HG03571 (cell line): ENCODE data around the gene HAX1.
"Not testable (repeated sequence)": the region's sequence is repeated elsewhere in the genome, so short reads cannot be mapped to it uniquely, and the experiment has no call there.

Experiments used
- ATAC-seq: cut with Tn5 transposase; IDR thresholded peaks from one replicate; pipeline ENCODE4 v1.9.1; 2021; ENCODE audit not compliant: unreplicated experiment

HAX1 gene

DNA sequence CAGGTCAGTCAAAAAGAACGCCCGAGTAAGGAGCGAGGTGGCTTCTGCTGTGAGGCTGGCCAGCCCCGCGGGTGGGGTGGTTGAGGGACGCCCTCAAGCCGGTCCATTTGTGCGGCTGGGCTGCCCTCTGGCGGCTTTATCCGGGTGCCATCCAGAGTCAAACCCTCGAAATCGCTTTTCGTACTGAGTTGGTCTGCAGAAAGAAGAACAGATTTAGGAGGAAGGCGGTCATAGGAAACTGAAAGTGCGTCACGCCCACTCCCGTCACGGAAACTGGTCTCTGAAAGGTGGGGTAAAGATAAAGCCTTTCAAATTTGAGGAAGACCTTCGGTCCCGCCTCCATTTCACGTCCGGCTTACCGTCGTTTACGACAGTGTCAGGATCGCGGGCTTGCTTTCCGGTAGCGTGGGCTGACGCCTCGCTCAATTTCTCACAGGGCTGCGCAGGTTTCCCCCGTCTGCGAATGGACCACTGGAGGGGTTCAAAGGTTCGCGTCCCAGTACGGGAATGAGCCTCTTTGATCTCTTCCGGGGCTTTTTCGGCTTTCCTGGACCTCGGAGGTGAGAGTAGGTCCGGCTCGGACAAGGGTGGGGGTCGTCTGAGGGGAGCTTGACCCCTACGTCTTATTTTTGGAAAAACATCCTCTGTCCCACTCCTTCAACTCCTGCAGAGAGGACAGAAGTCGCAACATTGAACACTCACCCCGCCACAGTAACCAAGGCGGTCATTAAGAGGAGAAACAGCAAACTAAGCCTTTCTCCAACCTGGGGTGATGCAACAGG lies at the start of gene HAX1:
Gene HAX1, plus strand, starts transcription at position 413 of the 782 bp plus-strand sequence. Its CDS starts 95 bp downstream, at position 508.
- ATAC-seq, result peak; percentile 88

DNA sequence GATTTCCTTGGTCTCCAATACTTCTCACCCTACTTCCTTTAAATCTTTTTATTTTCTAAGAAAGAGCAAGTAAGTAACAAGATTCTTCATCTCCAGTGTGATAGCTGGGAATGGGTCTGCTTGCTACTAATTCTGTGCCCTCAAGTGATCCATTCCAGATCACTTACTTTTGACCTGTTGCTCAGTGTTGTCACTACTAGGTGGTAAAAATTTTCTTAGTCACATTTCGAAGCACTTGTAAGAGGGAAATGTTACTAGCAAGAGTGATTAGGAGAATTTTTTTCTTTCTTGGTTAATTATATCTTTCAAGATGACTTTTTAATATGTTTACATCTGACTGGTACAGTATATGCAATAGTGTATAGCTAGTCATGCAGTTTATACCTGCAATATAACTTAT lies 49.5 kb upstream of the HAX1 start:
- ATAC-seq, result no peak

DNA sequence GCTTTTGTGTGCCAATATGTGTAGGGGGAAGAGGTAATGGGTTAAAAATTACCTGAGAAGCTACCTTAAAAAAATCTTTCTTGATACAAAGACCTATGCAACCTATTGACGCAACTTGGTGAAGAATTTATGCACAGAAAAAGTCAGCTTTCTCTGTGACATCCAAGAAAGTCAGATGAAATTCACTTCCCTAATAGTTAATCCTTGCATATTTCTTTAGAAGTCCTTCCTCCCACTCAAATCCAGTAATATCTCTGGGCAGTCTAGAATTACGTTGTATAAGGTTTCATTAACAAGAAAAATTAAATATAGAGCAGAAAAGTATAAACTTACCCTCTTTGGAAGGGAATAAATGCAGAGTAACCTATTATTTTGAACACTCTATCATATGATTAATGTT lies 48.8 kb upstream of the HAX1 start:
- no peak for ATAC-seq

DNA sequence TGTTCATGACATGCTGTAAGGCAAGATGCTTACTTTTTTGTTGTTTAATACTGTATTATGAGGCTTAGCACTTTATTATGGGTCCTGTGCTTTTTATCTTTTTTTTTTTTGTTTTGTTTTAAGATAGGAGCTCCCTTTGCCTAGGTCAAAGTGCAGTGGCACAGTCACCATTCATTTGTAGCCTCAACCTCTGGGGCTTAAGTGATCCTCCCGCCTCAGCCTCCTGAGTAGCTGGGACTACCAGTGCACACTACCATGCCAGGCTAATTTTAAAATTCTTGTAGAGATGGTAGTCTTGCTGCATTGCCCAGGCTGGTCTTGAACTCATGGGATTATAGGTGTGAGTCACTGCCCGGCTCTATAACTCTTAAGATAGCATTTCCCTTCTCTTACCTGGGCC lies 47.1 kb upstream of the HAX1 start:
- ATAC-seq, result no peak

DNA sequence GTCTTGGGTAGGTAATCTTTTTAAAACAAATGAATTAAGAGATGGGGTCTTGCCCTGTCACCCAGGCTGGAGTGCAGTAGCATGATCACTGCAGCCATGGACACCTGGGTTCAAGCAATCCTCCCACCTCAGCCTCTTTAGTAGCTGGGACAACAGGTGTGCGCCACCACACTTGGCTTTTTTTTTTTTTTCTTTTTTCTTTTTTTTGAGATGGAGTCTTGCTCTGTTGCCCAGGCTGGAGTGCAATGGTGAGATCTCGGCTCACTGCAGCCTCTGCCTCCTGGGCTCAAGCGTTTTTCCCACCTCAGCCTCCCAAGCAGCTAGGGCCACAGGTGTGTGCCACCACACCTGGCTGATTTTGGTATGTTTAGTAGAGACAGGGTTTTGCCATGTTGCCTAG lies 41.3 kb upstream of the HAX1 start:
- not testable (repeated sequence) for ATAC-seq

DNA sequence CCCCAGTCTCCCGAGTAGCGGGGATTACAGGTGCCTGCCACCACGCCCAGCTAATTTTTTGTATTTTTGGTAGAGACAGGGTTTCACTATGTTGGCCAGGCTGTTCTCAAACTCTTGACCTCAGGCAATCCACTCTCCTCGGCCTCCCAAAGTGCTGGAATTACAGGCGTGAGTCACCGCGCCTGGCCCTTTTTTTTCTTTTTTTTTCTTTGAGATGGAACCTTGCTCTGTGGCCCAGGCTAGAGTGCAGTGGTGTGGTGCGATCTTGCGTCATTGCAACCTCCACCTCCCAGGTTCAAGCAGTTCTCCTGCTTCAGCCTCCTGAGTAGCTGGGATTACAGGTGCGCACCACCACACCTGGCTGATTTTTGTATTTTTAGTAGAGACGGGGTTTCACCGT lies 39.3 kb upstream of the HAX1 start:
- not testable (repeated sequence) for ATAC-seq

DNA sequence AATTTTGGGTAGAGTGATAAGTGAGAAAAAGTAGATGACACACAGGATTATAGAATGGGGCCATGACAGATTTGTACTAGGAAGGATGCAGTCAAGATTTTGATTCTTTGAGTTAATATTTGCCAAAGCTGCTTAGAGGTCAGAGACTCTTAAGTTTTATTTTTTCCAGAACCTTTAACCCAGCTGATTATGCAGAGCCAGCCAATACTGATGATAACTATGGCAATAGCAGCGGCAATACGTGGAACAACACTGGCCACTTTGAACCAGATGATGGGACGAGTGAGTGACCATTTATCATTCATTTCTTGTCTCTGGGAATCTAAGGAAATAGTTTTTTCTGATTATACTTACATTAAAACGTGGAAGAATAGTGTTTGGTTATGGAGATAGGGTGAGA lies 35.6 kb upstream of the HAX1 start:
- ATAC-seq, result no peak

DNA sequence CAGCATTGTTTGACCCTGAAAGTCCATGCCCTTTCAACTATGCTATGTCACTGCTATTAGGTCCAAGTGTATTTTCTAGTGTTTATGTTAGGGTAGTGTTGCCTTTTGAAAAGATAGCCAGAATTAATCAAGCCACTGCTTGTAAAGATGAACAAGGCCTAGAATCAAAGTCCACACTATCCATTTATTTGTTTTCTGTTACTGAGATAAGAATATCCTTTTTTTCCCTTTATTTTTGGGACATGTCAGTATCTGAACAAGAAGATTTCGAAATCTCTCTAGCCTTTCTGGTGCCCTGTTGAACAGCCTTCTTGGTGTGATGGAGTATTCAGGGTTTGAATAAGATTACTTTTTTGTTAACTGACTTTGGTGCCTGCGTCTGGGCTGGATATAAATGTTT lies 35.0 kb upstream of the HAX1 start:
- no peak for ATAC-seq

DNA sequence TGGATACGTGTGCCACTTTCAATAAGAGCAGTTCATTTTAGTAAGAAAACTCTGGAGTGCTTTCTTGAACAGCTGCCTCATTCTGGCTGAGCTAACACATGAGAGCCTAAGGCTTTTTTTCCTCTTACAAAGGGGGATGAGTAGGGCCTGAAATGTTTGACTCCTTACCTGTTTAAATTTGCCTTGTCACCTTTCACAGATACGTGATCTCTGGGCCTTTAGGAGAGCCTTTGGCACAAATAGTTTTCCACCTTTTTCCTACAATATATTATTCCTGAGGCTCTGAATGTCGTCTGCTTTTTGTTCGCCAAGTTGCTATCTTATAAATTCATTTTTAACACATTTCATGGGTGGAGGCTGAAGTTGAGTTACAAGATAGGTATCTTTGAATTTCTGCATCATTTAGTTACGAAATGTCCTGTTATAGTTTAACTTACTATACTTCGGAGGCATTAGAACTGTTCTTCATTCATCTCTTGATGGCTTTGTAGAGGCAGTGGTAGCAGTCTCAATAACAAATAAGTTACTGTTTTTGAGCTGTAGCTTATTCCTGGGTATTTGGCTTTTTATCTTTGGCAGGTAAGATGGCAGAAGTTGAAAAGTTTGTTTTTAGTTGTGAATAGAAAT lies 34.4 kb upstream of the HAX1 start:
- no peak for ATAC-seq

DNA sequence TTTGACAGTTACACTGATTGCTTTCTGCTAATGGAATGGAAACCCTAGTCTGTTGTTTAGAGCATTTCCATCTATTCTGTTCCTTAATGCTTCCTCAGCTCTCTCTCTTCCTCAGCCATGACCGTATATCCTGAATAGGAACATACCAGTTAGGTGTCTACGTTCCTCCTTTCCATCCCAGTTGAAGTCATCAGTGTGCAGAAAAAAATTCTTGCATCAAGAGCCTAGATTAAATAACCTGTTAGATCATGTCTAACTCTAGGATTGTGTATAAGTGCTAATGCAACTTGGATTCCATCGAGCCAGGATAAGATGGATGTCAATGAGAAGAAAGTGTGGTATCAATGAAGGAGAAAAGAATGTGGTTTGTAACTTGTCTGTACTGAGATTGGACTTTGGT lies 32.9 kb upstream of the HAX1 start:
- ATAC-seq, result no peak

DNA sequence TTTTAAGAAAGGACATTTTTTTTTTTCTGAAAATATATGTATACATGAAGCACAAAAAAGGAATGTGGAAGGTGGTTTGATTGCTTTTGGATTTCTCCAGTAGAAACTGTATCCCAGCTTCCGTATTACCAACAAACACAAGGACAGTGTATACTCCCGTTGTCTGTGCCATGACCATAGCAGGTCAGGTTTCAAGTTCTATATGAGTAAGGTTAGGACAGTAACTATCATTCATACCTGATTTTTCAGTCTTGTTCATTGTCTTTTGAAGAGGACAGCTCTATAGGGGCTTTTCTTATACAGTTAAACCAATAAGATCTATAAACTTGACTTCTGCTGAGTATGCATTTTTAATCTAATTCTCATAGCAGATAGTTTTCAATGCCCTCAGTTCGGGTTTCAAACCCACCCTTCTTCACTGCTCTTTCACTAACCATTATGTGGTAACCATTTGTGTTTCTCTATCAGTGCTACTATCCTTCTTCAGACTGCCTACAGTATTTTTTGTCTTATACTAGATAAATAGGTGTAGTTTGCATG lies 32.1 kb upstream of the HAX1 start:
- ATAC-seq, result no peak

DNA sequence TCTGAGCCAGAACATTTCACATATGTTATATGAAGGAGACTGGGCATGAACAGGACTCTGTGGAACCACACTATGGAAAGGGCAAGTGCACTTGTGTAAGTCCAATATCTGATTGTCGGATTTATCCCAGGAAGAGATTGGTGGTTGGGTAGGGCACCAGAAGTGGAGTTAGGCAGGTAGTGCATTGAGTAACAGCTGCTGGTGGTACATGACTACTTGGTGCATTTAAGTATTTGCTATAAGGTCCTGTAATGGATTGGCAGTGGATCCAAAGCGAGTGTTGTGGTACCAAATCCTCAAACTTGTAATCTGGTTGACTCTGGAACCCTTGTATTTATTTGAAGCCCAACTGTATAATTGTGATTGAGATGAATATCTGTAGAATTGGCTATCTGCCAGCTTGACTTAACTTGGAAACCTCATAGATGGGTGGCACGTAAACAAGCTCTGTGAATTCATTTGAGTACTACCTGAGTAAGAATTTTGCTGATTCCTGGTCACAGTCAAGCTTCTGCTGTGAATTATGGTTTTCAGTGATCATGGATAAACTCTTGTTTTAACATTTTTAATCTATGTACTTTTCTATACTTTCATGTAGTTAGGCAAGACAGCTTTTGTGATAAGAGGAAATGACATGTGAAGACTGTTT lies 30.6 kb upstream of the HAX1 start:
- no peak for ATAC-seq

DNA sequence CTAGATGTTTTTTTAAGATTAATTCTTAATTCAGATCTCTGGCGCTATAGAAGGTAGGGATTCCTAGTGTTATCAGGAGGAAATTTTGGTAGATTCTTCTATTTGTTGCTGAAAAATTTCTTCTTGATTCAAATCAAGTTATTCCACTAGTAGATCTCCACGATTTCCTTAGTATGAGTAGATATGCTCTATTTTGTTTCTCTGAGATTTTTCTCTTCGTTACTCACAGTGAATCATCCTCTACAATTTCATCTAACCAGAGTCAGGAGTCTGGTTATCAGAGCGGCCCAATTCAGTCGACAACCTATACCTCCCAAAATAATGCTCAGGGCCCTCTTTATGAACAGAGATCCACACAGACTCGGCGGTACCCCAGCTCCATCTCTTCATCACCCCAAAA lies 18.8 kb upstream of the HAX1 start:
- no peak for ATAC-seq

DNA sequence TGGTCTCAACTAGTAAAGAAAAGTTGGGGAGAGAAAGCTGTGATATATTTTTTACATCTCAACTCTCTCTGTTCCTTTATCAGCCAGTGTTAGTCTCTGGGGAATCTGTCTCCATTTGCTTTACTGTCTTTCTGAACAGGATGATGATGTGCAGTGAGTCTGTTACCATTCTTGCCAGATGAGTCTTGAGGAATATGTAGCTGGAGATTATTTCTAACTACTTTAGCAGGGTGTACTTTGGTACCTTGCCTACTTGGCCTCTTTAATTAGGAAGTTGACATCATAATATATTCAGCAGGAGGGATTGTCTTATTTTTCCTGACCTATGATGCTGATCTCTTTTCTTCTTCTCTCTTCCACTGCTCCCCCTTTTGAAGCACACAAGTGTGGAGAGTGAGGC lies 15.7 kb upstream of the HAX1 start:
- no peak for ATAC-seq

DNA sequence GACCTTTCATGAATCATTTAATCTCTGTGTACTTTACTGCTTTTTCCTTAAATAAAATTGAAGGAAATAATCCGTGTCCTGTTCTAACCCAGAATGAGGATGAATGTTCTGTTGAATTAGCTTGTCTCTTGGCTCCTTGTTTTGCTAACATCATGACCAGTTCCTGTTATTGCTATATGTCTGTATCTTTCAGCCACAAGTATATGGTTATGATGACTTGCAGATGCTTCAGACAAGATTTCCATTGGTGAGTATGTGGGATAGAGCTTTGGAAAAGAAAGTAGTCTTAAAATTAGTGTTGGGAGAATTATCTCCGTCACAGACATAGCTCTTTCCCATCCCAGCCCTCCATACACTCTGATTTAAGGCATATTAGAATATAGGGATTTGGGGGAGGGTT lies 13.6 kb upstream of the HAX1 start:
- ATAC-seq, result no peak

DNA sequence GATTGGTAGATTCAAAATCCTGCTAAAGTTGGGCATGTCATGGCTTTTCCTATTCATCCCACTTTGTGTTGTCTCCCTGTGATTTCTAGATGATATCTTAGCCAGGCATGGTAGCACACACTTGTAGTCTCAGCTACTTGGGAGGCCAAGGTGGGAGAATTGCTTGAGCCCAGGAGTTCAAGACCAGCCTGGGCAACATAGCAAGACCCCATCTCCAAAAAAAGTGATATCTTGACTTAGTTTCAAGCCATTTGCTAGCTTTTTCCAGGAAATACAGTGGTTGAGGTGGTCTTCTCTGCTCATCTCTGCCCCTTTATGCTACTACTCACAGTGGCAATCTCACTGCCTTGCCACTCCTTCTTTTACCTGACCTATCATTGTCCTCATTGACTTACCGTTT lies 12.3 kb upstream of the HAX1 start:
- ATAC-seq, result no peak

DNA sequence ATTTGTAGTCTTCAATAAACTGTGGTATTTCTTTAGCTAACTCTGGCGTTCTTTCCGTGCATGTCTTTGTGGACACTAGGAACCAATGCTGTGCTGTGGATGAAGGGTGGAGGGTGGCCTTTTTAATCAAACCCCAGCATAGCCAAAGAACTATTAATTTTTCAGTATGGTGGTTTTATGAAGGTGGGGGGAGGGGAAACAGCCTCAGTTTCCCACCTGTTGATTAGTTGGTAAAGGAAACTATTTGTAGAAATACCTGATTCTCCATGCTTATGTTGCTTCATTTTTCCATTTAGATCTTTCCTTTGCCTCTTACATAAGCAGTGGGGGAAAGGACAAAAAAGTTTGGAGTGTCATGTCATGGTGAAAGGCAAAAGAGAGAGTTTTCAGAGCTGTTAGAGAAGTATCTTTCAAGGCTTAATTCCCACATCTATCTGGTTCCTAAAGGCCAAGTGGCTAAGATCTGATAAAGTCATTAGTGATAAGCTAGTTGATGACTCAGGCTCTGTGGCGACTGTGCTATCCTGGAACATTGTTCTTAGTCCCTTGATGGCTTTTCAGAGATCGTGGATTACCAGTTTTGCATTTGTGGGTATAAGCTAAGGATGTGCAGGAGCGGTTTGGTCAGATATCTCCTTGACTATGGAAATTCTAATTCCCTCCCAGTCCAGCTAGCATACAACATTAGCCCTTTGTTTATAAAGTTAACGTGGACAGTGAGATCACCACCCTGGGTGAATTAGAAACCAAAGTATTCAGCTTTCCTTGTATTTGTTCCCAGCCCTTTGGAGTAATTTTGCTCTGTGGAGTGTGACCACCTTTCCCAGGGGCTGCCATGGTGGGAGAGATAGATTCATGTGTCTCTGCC lies 8.7 kb upstream of the HAX1 start:
- ATAC-seq, result no peak

DNA sequence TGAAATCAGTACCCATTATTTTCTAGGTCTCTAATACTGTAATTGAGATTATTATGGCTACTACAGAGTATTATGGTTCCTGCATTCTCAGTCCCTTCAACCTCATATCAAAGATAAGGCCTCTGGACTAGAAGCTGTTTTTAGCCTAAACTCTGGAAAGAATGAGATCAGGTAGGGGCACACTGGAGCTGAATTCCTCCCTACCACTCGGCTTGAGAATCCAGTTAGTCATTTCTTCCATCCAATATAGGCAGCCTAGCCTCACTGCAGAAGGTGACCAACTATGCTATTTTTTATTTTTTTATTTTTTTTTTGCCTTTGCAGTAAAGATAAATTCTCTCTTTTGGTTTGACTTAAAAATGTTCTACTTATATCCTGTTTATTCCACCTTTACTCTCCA lies 8.0 kb upstream of the HAX1 start:
- no peak for ATAC-seq

DNA sequence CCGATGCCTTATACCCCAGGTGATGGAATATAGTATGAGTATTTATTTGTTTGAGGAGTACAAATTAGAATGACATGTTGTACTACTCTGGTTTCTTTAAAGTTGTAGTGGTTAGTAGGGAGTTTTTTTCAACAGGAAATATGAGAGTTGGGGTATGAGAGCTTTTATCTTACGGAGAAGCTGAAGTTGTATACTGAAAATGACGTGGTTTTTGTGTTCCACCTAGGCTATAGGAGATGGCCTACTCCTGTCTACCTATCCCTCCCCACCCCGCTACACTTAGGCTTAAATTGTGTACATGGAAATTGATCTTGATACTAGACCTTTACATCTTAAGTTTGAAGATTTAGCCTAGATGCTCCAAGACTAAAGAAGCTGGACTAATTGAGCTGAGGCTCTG lies 6.8 kb upstream of the HAX1 start:
- ATAC-seq, result no peak

DNA sequence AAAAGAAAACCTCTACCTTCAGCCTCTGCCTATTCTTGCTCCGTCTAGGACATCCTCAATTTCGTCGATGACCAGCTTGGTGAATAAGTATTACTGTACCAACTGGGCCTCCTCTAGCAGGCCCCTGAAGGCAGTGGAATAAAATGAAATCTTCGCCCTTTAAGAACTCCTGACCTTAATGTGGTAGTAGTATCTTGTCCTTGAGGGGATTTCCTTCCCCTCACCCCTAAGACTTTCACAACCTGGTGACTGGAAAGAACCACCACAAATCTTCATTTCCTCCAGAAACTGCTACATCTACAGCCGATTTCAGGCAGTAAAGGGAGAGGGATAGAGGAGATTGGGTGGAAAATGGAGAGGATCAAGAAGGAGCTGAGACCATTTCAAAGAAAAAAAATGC lies 1.6 kb upstream of the HAX1 start:
- no peak for ATAC-seq

DNA sequence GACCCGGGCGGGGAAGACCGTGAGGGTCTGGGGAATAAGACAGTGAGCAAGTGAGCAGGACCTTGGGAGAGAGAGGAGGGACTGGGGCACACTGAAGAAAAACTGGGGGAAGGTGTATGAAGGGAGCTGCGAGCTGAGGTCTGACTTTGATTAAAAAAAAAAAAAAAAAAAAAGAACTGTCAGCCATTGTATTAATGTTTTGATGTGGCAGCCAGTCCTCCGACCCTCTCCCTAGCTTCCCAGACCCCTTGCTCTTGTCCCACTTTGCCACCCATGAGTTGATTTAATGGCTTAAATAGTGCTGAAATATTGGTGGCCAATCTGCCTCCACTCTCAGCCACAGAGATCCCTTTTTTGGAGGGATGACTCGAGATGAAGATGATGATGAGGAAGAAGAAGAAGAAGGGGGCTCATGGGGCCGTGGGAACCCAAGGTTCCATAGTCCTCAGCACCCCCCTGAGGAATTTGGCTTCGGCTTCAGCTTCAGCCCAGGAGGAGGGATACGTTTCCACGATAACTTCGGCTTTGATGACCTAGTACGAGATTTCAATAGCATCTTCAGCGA lies 652 bp downstream of the HAX1 start:
- ATAC-seq, result no peak
